ENCODE results near the gene RGS12.
A peak's percentile ranks its signal among the peaks of the same experiment; 100 is the strongest.

Gene RGS12

DNA sequence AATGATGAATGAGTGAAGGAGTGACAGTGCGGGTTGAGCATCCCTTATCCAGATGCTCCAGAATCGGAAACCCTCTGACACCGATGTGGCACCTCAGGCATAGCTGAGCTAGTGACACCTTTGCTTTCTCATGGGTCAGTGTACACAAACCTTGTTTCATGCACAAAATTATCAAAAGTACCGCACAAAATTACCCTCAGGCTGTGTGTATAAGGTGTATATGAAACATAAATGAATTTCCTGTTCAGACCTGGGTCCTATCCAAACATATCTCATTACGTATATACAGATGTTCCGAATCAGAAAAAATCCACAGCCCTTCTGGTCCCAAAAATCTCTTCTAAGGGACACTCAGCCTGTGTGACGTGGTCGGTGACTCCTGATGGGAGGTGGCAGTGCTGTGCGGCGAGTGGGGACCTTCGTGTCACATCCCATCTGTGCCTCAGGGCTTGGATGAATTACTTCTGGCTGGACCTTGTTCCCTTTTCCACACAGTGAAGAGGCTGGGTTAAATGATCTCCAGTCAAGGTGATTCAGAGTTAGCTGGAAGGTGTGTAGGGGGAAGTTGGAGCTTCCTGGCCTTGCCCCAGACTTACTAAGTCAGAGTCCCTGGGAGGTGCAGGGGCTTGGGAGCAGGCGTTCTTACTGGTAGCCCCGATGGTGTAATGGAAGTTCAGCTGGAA lies 18.8 kb downstream of the RGS12 start:
- no peak for DNase-seq

DNA sequence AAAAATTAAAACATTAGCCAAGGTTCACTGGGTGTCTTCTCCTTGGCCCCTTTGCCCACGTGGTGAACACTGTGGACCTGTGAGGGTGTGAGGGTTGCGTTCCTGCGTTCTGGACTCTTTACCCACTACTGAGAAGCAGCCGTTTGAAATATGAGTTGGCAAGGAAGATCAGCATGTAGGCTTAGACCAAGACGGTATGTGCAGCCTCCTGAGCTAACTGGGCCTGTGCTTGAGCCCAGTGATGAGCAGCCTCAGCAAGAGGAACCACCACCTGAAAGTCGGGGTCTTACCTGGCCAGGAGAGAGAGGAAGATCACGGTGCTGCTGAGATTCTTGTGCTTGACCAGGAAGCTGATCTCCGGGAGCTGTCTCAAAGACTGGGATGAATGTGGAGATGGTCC lies 19.5 kb downstream of the RGS12 start:
- DNase-seq: no peak

DNA sequence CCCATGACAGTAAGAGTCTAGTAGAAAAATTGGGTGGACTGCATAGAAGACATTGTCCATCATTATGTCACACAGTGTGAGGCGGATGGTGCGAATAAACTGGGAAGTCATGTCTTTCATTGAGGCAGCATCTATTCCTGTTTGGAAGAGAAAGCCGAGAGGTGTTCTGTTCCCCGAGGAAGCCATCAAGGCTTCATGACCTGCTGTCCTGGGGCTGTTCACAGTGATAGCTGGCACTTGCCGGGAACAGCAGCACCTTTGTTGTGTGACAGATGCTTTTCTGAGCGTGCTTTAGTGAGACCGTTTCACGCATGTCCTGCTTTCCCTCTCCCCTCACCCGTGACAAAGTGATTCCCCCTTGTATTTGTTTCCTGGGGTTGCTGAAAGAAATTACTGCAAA lies 20.3 kb downstream of the RGS12 start:
- DNase-seq: no peak

DNA sequence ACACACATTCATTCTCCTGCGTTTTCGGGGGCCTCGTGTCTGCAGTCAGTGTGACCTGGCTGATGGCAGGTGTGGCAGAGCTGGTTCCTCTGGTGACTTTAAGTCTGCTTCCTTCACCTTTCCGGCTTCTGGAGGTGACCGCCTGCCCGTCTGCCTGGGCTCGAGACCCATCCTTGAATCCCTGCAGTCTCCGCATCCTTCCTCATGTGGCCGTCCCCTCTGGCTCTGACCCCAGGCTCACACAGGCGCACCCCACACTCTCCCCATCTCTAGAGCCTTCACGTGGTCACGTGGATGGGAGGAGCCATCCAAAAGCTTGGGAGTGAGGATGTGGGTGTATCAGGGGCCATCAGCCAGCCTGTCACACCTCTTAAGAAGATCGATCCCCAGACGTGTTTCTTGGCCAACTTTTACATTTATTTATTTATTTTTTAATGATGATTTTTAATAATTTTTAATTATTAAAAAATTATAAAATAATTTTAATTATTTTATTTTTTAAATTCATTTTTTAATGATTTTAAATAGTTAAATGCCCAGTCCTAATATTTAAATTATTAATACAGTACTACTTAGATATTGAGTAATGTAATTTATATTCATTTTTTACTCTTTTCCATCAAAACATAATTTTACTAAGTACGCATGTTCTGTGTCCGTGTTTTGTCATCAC lies 20.9 kb downstream of the RGS12 start:
- no peak for DNase-seq

DNA sequence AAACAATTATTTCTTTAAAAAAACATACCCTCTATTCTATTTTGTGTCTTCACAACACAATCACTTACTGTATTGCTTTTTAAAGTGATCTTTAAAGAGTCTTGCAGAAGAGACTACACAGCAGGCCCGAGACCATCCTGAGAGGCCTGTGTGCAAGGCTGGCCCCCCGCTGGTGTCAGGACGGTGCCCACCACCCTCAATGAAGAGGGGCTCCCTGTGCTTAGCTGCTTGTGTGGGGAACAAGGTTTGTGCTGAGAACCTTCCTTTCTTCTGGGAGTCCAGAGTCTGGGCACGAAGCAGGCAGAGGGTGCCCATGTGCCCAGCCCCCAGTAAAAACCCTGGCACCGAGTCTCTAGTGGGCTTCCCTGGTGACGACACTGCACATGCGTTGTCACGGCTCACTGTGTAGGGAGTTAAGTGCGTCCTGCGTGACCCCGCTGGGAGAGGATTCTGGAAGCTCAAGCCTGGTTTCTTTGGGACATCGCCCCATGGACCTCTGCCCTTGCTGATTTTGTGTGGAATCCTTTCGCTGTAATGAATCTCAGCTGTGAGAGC lies 22.0 kb downstream of the RGS12 start:
- no peak for DNase-seq

DNA sequence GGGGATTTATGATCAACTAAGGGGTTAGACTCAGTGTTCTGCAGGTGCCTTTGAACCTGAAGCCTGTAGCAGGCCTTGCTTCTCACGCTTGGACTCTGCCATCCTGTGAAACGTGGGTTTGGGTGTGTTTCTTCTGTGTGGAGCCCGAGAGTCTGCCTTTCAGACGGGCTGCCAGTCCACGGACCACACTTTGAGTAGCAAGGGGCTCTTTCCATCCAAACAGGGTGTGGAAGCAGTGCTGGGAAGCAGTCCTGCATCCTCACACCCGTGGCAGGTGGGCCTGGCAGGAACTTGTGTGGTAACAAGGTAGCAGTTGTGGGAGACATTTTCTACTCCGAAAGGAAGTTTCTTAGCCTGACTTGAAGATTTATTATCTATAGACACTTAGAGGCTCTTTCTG lies 22.7 kb downstream of the RGS12 start:
- DNase-seq: no peak

DNA sequence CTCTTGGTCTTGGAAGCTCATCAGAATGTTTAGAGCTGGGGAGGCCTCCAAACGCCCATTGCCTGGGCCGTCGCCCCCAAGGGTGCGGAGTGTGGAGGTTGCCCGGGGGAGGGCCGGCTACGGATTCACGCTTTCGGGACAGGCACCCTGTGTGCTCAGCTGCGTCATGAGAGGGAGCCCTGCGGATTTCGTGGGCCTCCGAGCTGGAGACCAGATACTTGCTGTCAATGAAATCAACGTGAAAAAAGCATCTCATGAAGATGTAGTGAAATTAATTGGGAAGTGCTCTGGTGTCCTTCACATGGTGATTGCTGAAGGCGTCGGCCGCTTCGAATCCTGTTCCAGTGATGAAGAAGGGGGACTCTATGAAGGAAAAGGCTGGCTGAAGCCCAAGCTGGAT lies 23.3 kb downstream of the RGS12 start:
- DNase-seq: no peak

DNA sequence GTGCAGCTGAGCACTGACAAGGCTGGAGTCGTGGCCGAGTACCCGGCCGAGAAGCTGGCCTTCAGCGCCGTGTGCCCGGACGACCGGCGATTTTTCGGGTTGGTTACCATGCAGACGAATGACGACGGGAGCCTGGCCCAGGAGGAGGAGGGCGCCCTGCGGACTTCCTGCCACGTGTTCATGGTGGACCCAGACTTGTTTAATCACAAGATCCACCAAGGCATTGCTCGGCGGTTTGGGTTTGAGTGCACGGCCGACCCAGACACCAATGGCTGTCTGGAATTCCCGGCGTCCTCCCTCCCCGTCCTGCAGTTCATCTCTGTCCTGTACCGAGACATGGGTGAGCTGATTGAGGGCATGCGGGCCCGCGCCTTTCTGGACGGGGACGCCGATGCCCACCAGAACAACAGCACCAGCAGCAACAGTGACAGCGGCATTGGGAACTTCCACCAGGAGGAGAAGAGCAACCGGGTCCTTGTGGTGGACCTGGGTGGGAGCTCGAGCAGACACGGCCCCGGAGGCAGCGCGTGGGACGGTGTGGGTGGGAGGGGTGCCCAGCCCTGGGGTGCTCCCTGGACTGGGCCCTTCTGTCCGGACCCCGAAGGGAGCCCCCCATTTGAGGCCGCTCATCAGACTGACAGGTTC lies 24.3 kb downstream of the RGS12 start:
- no peak for DNase-seq

DNA sequence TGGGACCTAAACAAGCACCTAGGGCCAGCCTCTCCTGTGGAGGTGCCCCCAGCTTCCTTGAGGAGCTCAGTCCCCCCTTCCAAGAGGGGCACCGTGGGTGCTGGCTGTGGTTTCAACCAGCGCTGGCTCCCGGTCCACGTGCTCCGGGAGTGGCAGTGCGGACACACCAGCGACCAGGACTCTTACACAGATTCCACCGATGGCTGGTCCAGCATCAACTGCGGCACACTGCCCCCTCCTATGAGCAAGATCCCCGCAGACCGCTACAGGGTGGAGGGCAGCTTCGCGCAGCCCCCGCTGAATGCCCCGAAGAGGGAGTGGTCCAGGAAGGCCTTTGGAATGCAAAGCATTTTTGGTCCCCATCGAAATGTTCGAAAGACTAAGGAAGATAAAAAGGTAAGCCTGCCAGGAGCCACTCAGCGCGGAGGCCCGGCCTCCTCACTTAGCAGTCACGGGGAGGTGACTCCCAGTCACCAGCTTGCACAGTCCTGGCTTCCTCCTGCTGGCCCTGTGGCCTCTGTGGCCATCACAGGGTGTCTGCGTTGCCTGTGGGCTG lies 24.9 kb downstream of the RGS12 start:
- no peak for DNase-seq

DNA sequence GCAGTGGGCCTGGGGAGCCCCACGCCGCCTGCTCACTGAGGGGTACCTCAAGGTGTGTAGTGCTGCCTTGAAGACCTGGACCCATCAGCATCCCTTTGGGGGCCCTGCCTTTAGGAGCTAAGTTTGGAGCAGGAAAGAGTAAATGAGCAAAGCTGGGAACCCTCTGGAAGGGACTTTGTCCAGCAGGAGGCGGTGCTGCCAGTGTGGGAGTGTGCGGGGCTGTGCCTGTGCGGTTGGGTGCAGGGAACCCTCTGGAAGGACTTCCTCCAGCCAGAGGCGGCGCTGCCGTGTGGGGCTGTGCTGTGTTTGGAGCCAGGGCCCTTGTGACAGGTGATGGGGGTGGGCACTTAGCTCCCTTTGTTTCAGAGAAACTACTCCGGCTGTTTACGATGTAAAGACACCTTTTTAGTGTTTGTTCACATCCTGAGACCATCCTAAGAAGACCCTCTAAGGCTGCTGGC lies 25.8 kb downstream of the RGS12 start:
- DNase-seq: no peak

DNA sequence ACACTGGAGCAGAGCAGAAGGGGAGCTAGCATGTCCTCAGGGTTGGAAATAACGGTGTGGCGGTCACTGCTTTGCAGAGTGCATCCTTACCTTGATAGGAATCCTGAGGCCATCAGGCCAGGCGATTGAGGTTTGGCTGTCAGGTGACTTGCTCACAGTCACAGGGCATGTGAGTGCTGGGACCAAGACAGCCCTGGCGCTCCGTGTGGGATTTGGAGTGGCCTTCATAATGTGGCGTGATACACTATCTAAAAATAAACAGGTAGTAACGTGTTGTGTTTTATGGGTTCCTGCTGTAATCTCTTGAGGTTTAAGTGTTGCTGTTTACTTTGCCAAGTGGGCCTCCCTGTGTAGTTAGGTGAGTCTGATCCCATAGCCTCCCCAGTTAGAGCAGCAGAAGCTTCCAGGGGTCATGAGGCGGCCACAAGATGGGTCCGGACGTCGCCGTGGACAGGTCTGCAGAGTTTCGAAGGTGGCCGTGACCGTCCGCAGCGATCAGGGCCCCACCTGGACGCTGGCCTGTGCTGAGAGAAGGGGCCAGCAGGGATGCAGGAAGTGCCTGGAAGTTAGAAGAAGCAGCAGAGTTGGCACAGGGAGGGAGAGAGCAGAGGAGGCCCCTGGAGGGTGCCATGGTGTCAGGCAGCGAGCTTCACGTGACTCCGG lies 27.7 kb downstream of the RGS12 start:
- DNase-seq: no peak

DNA sequence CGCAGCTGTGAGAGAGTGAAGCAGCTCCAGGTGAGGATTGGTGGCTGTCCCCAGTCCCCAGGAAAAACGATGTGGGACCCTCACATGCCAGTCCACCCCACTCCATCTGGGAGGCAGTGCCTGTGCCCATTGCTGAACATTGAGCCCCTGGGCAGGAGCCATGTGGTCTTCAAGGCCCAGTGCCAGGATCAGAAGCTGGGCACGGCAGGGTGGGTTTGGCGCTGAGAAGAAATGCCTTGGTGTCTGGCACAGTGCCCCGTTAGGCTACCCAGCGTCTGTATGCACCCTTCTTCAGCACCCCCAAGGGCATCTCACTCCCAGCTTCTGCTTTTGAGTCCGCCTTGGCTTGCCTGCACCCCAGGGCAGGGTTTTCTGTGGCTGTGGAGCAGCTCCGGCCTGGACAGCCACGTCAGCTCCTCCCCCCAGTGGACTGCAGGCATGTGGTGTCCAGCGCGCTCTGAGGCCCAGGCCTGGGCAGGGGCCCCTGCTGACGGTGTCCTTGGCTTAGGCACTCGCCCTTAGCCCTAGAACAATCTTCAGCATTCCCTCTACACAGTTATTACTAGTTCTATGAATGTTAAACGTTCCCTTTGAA lies 28.6 kb downstream of the RGS12 start:
- no peak for DNase-seq

DNA sequence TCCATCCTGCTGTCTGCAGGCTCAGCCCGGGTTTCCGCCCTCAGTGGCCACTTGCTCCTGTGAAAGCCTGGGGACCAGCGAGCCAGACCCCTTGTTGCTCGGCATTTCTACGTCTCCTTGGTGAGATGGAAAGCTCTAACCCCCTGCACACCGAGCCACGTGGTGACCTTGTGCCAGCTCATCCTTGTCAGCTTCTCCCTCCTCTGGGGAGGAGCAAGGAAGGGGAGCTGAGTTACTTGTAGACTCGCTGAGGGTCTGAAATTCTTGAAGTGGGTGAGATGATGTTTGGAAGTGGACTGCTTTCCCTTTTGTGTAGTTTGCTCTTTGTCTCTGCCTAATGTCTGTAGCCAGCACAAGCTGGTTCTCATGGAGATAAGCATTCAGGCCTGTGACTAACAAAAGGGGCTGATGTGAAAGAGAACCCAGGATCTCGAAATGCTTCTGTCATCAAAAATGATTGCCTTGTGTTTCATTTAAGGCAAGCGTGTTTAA lies 29.3 kb downstream of the RGS12 start:
- DNase-seq: no peak

DNA sequence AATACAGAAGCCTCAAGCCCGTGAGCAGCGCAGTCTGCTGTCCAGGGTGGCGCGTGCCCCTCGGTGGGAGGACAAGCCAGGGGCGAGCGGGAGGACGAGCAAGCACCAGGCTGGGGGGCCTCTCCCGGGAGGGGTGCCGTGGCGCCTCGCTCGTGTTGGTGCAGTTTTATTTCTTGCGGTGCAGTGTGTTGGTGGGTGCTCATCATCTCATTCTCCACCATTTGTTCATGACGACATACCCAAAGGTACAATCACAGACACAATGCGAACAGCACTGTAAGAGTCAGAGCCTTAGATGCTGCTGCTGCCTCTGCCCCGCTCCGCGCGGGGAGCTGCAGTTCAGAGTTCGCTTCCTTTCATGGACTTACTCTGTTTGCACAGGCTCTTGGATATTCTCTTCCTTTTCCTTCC lies 30.3 kb downstream of the RGS12 start:
- no peak for DNase-seq

DNA sequence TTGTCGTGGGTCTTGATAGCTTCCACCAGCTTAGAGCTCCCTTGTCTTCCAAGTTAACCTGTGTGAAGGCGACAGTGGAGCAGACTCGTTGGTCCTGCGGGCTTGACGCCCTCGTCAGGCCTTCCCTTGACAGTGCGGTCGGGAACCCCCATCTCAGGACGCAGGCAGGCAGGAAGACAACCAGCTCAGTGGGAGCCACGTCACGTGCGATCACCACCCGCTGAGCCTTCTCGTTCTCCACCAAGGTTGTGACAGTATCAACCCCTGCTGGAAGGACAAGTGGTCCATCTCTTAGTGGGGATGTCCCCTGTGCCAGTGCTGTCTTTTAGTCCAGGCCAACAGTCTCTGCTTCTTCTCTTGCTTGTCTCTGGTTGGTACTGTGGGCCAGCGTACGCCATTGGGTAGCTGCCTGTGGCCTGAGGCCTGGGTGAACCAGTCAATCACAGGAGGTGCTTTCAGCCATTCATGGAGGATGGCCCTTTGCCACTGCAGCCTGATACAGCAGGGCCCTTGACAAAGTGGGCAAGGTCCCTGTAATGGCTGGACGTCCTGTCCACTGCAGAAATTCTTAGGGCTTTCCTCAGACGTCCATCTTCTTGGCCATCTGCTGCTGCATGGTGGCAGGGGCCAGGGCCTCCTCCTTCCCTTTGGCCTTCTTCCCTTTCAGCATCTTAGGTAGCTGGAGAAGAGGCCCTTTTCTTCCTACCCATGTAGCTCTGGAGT lies 31.4 kb downstream of the RGS12 start:
- DNase-seq: no peak

DNA sequence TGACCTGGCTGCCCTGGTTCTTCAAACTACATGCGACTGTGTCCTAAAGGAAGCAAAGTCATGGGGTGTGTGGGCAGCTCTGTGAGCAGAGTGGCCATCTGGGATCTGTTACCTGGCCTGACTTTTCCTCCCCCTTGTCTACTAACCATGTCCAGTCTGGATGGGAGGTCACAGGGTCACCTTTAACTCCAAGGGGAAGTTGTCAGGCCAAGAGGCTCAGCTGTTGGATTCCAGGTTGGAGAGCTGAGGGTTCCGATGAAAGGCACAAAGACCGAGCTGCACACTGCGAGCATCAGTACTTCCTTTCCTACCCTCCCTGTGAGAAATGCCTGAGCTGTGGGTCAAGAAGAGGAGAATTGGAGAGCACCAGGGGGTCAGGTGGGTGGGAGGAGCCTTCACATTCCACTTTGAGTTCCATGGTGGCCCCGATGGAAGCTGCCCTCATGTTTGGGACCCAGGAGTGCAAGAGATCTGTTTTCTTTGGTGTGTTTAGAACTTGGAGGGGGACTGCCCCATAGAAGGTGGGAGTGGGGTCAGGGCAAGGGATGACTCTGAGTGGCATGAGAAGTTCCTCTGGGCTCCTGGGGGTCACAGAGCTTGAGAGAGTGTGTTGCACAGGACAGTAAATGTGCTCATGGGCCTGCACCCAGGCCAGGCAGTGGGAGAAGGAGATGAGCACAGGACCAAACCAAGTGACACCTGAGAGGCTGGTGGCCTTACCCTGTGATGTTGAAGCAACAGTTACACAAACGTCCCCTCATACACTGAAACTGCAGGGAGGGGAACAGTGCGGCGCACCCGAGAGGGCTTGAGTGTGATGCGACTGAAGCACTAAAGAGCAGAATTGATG lies 36.2 kb downstream of the RGS12 start:
- no peak for DNase-seq

DNA sequence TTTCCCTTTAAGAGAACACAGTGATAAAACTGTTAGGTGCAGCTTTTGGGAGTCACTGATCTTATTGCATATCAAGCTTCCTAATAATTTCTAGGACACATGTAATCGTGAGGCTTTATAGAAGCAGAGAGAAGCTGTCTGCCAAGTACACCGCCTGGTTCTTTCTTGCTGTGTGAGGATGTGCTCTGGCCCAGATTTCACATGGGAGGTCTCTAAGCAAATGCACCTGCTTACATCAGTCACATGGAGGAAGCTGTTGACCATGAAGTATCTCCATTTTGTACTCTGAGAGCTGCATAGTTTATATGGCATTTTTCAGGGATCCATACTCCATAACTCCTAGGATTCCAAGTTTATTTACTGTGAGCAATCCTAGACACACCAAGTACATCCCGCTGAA lies 37.1 kb downstream of the RGS12 start:
- no peak for DNase-seq

DNA sequence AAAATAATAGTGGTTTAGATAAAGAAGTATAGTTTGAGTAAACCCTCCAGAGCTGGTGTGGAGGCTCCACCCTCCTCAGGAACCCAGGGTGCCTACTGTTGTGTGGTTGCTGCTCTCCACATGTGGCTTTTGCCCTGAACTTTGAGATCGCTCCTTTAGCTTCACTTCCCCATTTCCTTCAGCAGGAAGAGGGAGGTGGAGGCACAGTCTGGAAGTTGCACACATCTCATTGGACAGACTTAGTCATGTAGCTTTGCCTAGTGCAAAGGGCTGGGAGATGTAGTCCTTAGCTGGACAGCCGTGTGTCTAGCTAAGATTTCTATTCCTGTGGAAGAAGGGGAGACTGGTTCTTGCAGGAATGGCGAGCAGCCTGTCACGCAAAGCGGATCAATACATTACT lies 37.9 kb downstream of the RGS12 start:
- DNase-seq: peak; percentile 34

DNA sequence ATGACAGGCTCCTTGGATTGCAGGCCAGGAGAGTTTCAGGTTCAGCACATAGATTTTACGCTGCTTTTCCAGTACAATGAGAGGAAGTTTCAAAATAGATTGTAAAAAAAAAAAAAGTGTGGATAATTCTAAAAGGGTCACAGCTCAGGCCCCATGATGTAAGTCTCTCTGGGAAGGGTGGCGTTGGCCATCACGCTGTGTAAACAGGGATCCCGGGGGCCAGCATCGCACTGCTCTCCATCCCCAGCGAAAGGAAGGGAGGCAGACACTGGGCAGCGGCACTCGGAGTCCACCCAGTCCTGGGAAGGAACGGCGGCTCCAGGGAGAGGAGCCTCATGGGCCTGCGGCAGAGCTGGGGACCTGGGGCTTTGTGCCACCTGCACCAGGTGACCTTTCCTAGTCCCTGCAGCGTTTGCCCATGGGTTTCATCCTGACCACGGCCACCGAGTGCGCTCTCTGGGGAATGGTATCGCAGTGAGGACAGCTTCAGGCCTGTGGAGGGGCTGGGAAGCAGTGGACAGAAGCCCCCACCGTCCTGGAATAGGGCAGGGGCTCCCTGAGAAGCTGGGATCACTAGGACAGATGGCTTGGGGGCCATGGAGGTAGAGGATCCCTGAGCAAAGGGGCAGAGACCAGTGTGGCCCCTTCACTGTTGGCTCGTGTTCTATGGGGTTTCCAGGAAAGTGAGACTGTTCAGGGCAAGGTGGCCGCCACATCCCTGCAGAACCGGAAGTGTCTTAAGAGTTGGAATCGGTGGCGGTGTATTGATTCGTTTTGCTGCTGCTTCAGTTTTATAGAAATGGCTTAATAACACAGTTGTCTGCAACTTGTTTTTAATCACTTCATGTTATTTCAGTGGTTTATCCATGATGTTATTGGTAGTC lies 38.9 kb downstream of the RGS12 start:
- DNase-seq: no peak

DNA sequence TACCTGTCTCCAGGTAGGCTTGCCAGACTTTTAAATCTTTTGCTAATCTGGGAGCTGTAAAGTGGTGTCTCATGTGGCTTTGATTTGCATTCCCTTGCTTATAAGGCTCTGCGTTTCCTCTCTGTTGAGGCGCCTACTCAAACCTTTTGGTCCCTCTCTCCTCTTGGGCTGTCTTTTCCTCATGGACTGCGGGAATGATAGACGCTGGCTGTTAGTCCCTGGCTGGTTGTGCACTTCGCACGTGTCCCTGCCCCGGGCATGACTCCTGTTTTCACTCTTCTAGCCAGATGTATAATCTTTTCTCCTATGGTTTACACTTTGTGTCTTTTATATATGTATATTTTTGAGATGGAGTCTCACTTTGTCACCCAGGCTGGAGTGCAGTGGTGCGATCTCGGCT lies 39.7 kb downstream of the RGS12 start:
- DNase-seq: no peak

All from GDM1 (cell line).